HFFc6 (cell line): ENCODE data around the gene GABBR2. TPM values are rescaled to one million over a fixed set of nuclear protein-coding genes. Genes with fewer than 3 reads are reported as not detected.

Experiments used
- DNase-seq: peaks from one replicate; pipeline ENCODE4 v3.0.0-alpha.2; 2018
- H3K27ac Mint-ChIP-seq: 2 replicates; pipeline ENCODE4 v1.8.0; 2020; ENCODE audit warnings: mild to moderate bottlenecking, mixed read lengths
- H3K27me3 Mint-ChIP-seq: 2 replicates; pipeline ENCODE4 v1.8.0; 2021; ENCODE audit warnings: mild to moderate bottlenecking, moderate library complexity, mixed read lengths; ENCODE audit not compliant: insufficient read depth
- H3K36me3 Mint-ChIP-seq: 2 replicates; pipeline ENCODE4 v1.8.0; 2021; ENCODE audit warnings: low read depth, mixed read lengths
- H3K4me1 Mint-ChIP-seq: 2 replicates; pipeline ENCODE4 v1.8.0; 2020; ENCODE audit warnings: low read depth, mixed read lengths
- H3K4me3 Mint-ChIP-seq: 2 replicates; pipeline ENCODE4 v1.8.0; 2020; ENCODE audit warnings: mild to moderate bottlenecking, moderate library complexity, mixed read lengths
- H3K9me3 Mint-ChIP-seq: 2 replicates; pipeline ENCODE4 v1.8.0; 2020; ENCODE audit warnings: mild to moderate bottlenecking, mixed read lengths
- total RNA-seq, 6 experiments: library from RNA; stranded (reverse); fragmentation: NEBNext Ultra II Directional; extraction: Animal tissue kit (Norgen Biotek cat#: 25700); gene quantifications; 2 replicates in 1 of 6; 3 replicates in 5 of 6; pipeline ENCODE4 v1.2.3, GENCODE V29; 2021
- TF ChIP-seq, protein P1 (sequence below): fragments of 200-600 bp; sonication (generic); IDR thresholded peaks from 2 replicates; pipeline ENCODE4 v1.5.0; 2021; ENCODE audit warnings: antibody characterized with exemption, mild to moderate bottlenecking

The GABBR2 gene
- total RNA-seq, 6 experiments from 2014 or later, result 3.1 to 9.3 (median 7.6) TPM

- Mint-ChIP-seq H3K4me3 (no peak overlapping the region), H3K27me3 (peaks cover 8% of the 10 kb centered on the region; the same call in 1 of the 2 replicates), H3K27ac (no peak overlapping the region), H3K9me3 (no peaks in the 10 kb centered on the region), H3K4me1 (no peaks in the 10 kb centered on the region), H3K36me3 (peaks cover 2% of the 10 kb centered on the region; the same call in 1 of the 2 replicates)
- no peak for DNase-seq
- TF ChIP-seq, protein P1, sequence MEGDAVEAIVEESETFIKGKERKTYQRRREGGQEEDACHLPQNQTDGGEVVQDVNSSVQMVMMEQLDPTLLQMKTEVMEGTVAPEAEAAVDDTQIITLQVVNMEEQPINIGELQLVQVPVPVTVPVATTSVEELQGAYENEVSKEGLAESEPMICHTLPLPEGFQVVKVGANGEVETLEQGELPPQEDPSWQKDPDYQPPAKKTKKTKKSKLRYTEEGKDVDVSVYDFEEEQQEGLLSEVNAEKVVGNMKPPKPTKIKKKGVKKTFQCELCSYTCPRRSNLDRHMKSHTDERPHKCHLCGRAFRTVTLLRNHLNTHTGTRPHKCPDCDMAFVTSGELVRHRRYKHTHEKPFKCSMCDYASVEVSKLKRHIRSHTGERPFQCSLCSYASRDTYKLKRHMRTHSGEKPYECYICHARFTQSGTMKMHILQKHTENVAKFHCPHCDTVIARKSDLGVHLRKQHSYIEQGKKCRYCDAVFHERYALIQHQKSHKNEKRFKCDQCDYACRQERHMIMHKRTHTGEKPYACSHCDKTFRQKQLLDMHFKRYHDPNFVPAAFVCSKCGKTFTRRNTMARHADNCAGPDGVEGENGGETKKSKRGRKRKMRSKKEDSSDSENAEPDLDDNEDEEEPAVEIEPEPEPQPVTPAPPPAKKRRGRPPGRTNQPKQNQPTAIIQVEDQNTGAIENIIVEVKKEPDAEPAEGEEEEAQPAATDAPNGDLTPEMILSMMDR, result peak; percentile 52
These were observed 308.6 kb downstream of the GABBR2 start for GRCh38 chr9:98399950-98400683.

- H3K36me3 Mint-ChIP-seq, result peaks cover 12% of the 10 kb centered on the region
- H3K27ac Mint-ChIP-seq, result no peak overlapping the region
- TF ChIP-seq, protein P1, result no peak
- peaks cover under 1% of the 10 kb centered on the region; the same call in 1 of the 2 replicates for H3K4me1 Mint-ChIP-seq
- peaks cover 7% of the 10 kb centered on the region; the same call in 1 of the 2 replicates for H3K27me3 Mint-ChIP-seq
- H3K9me3 Mint-ChIP-seq, result 0 out of 2 replicates have a peak, but pooled peaks cover 3% of the 10 kb centered on the region
- DNase-seq, result no peak
- H3K4me3 Mint-ChIP-seq, result no peak overlapping the region
These were observed 312.1 kb downstream of the GABBR2 start for GRCh38 chr9:98396656-98397055.

GRCh38 chr9:98396236-98396635 is 312.5 kb downstream of the GABBR2 start:
- Mint-ChIP-seq H3K4me1 (peaks cover 5% of the 10 kb centered on the region; the same call in 1 of the 2 replicates), H3K4me3 (no peak overlapping the region), H3K27me3 (peaks cover 7% of the 10 kb centered on the region; the same call in 1 of the 2 replicates), H3K9me3 (0 out of 2 replicates have a peak, but pooled peaks cover 3% of the 10 kb centered on the region), H3K27ac (no peak overlapping the region), H3K36me3 (peaks cover 12% of the 10 kb centered on the region)
- no peak for DNase-seq
- TF ChIP-seq, protein P1, result no peak

GRCh38 chr9:98391867-98392266 is 316.9 kb downstream of the GABBR2 start:
- Mint-ChIP-seq H3K27ac (no peak overlapping the region), H3K4me3 (no peak overlapping the region), H3K4me1 (peaks cover 5% of the 10 kb centered on the region; the same call in 1 of the 2 replicates), H3K36me3 (peaks cover 12% of the 10 kb centered on the region), H3K27me3 (peaks cover 5% of the 10 kb centered on the region; the same call in 1 of the 2 replicates), H3K9me3 (0 out of 2 replicates have a peak, but pooled peaks cover 3% of the 10 kb centered on the region)
- TF ChIP-seq, protein P1, result no peak
- no peak for DNase-seq

GRCh38 chr9:98391406-98391805 is 317.3 kb downstream of the GABBR2 start:
- Mint-ChIP-seq H3K9me3 (0 out of 2 replicates have a peak, but pooled peaks cover 3% of the 10 kb centered on the region), H3K36me3 (peaks cover 12% of the 10 kb centered on the region), H3K27me3 (peaks cover 3% of the 10 kb centered on the region; the same call in 1 of the 2 replicates), H3K27ac (no peak overlapping the region), H3K4me1 (peaks cover 5% of the 10 kb centered on the region; the same call in 1 of the 2 replicates), H3K4me3 (no peak overlapping the region)
- no peak for DNase-seq
- TF ChIP-seq, protein P1, result no peak
